Natural killer cell treated with Interleukin-12 subunit alpha and Interleukin-12 subunit beta and Interleukin-15 and Interleukin-18, amount 100 ng/mL, for 72 hours (primary cell): ENCODE measurements around the gene PARPBP. TPM values are rescaled to one million over a fixed set of nuclear protein-coding genes. Genes with fewer than 3 reads are reported as not detected.
A peak's percentile ranks its signal among the peaks of the same experiment; 100 is the strongest.
"Not testable (repeated sequence)": the region's sequence is repeated elsewhere in the genome, so short reads cannot be mapped to it uniquely, and the experiment has no call there.

Source experiments
- ATAC-seq, 2 donors: fragments of 150-1000 bp; cut with Tn5 transposase in 1 of 2; sonication (Bioruptor Pico), chemical (Tn5 transposase) in 1 of 2; 2 replicates each; pipeline ENCODE4 v1.10.0; 2021
- DNase-seq: peaks from one replicate; pipeline ENCODE4 v3.0.0; 2022; ENCODE audit warnings: low spot score
- H3K27ac Mint-ChIP-seq, 2 donors: 1 replicate in 1 of 2; 2 replicates in 1 of 2; pipeline ENCODE4 v1.8.0; 2022; ENCODE audit warnings: mixed read lengths in 2 of 2, mild to moderate bottlenecking in 1 of 2, moderate library complexity in 1 of 2
- H3K27me3 Mint-ChIP-seq, 2 donors: 1 replicate in 1 of 2; 2 replicates in 1 of 2; pipeline ENCODE4 v1.8.0; 2022; ENCODE audit warnings: mixed read lengths in 2 of 2
- H3K36me3 Mint-ChIP-seq: one replicate; pipeline ENCODE4 v1.8.0; 2022; ENCODE audit warnings: mixed read lengths
- H3K4me1 Mint-ChIP-seq, 2 donors: 1 replicate in 1 of 2; 2 replicates in 1 of 2; pipeline ENCODE4 v1.8.0; 2022; ENCODE audit warnings: low read depth in 2 of 2, mixed read lengths in 2 of 2, mild to moderate bottlenecking in 1 of 2
- H3K4me3 Mint-ChIP-seq: one replicate; pipeline ENCODE4 v1.8.0; 2022; ENCODE audit warnings: mixed read lengths
- H3K9me3 Mint-ChIP-seq: 2 replicates; pipeline ENCODE4 v1.8.0; 2022; ENCODE audit warnings: mixed read lengths
- total RNA-seq, 2 donors: library from RNA; stranded (reverse); gene quantifications; one replicate each; pipeline ENCODE4 v1.2.3, GENCODE V29; 2022

The PARPBP gene
- total RNA-seq, result 10 to 100 TPM; 14.2 to 46.9 TPM

- Mint-ChIP-seq H3K4me3 (peak within 1 kb of the TSS; percentile 92), H3K4me1 (peaks cover 10 to 18% of the 10 kb centered on the region in 2 donors), H3K9me3 (no peaks in the 10 kb centered on the region), H3K27me3 (no peaks in the 10 kb centered on the region), H3K27ac (peak within 1 kb of the TSS; percentile 86 to 92), H3K36me3 (peaks cover 4% of the 10 kb centered on the region)
- peak; percentile 98 to 100 for ATAC-seq
- DNase-seq, result peak; percentile 93
Measured at GRCh38 chr12:102119674-102120563, at the start of gene PARPBP, which contains the start of gene NUP37. Gene PARPBP, plus strand, starts transcription at chr12:102120183. Its CDS starts 3,706 bp downstream, at chr12:102123889. Gene NUP37, minus strand, starts transcription at chr12:102120114. Its CDS starts 1,596 bp downstream, at chr12:102118518.

DNA sequence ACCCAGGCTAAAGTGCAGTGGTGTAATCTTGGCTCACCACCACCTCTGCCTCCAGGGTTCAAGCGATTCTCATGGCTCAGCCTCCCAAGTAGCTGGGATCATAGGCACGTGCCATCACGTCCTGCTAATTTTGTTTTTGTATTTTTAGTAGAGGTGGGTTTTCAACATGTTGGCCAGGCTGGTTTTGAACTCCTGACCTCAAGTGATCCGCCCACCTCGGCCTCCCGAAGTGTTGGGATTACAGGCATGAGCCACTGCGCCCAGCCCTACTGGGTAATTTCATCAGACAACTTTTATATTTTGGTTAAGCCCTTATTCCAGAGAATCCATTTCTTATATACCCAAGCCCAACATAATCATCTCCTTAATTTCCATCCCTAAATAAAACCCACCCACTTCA lies 47.9 kb upstream of the PARPBP start:
- H3K36me3 Mint-ChIP-seq, H3K27ac Mint-ChIP-seq, H3K4me3 Mint-ChIP-seq, DNase-seq, H3K4me1 Mint-ChIP-seq, H3K27me3 Mint-ChIP-seq, H3K9me3 Mint-ChIP-seq, ATAC-seq: not testable (repeated sequence)

GRCh38 chr12:102080842-102081241 lies 39.1 kb upstream of the PARPBP start:
- Mint-ChIP-seq H3K4me3 (no peak overlapping the region), H3K9me3 (no peaks in the 10 kb centered on the region), H3K36me3 (peaks cover 18% of the 10 kb centered on the region), H3K4me1 (no peaks in the 10 kb centered on the region), H3K27me3 (no peaks in the 10 kb centered on the region), H3K27ac (no peak overlapping the region)
- ATAC-seq, result no peak
- DNase-seq, result no peak

DNA sequence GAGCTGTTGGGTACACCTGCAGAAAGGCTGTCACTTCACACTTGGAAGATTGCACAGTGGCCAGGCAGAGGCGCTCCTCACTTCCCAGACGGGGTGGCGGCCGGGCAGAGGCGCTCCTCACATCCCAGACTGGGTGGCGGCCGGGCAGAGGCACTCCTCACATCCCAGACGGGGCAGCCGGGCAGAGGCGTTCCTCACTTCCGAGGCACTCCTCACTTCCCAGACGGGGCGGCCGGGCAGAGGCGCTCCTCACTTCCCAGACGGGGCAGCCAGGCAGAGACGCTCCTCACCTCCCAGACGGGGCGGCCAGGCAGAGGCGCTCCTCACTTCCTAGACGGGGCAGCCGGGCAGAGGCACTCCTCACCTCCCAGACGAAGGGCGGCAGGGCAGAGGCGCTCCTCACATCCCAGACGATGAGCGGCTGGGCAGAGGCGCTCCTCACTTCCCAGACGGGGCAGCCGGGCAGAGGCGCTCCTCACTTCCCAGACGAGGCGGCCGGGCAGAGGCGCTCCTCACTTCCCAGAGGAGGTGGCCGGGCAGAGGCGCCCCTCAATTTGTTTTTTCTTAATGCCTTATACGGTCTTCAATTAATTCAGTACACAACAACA lies 30.7 kb upstream of the PARPBP start:
- not testable (repeated sequence) for H3K27ac Mint-ChIP-seq, ATAC-seq

DNA sequence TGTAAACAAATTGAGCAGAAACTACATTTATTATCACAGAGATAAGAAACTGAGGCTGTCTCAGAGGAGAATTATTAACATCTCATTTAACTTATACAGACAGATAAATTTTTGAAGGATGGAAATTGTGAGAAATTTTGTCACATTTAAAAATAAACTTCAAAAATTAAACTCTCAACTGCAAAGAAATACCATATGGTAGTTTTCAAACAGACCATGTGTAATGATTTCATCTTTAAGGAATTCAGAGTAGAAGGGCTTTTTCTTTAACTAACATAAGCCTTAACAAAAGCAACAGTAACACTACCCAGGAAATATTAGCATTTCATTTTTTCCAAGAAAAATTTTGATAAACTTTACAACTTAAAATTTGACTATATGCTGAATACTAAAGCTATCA lies 26.7 kb upstream of the PARPBP start:
- Mint-ChIP-seq H3K27ac (peak overlapping the region in 1 of 2 donors; percentile 34), H3K27me3 (no peaks in the 10 kb centered on the region), H3K4me1 (no peaks in the 10 kb centered on the region), H3K9me3 (no peaks in the 10 kb centered on the region), H3K36me3 (peaks cover 12% of the 10 kb centered on the region), H3K4me3 (no peak overlapping the region)
- ATAC-seq (no peak), DNase-seq (no peak)

More for the DNA sequence above, 30.7 kb upstream of the PARPBP start:
- not testable (repeated sequence) for H3K9me3 Mint-ChIP-seq, H3K4me3 Mint-ChIP-seq, DNase-seq, H3K4me1 Mint-ChIP-seq, H3K27me3 Mint-ChIP-seq
- H3K36me3 Mint-ChIP-seq, result peaks cover 13% of the 10 kb centered on the region

- Mint-ChIP-seq H3K4me3 (no peak overlapping the region), H3K27me3 (no peaks in the 10 kb centered on the region), H3K9me3 (no peaks in the 10 kb centered on the region), H3K36me3 (peaks cover 9% of the 10 kb centered on the region), H3K27ac (no peak overlapping the region), H3K4me1 (no peaks in the 10 kb centered on the region)
- ATAC-seq, result no peak
- no peak for DNase-seq
Measured at GRCh38 chr12:102095677-102096263, 24.2 kb upstream of the PARPBP start.

DNA sequence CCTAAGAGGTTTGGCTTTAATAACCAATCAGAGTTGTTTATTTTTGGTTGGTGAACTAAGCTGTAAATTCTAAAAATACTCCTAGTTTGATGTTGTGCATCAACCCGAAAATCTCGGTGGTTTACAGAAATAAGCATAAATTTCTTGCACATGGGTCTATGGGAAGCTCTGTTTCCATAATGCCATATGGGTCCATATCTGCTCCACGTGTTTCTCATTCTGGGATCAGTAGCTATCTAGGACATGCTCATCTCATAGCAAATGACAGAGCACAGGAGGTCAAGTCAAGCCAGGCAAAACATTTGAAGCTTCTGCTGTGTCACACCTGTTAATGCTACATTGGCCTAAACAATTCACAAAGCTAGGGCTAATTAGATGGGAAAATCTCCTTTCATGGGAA lies 23.1 kb upstream of the PARPBP start:
- Mint-ChIP-seq H3K4me3 (no peak overlapping the region), H3K9me3 (no peaks in the 10 kb centered on the region), H3K36me3 (peaks cover 9% of the 10 kb centered on the region), H3K27ac (no peak overlapping the region), H3K27me3 (no peaks in the 10 kb centered on the region), H3K4me1 (no peaks in the 10 kb centered on the region)
- ATAC-seq, result no peak
- DNase-seq, result no peak

GRCh38 chr12:102106905-102107304 lies 13.1 kb upstream of the PARPBP start:
- H3K27me3 Mint-ChIP-seq, result no peaks in the 10 kb centered on the region

GRCh38 chr12:102107970-102108369 lies 12.0 kb upstream of the PARPBP start:
- no peaks in the 10 kb centered on the region for H3K27me3 Mint-ChIP-seq
- no peak overlapping the region for H3K4me3 Mint-ChIP-seq
- DNase-seq (no peak), ATAC-seq (no peak)
- H3K9me3 Mint-ChIP-seq, result no peaks in the 10 kb centered on the region
- no peak overlapping the region for H3K27ac Mint-ChIP-seq
- H3K4me1 Mint-ChIP-seq, result peaks cover 0 to 3% of the 10 kb centered on the region in 2 donors
- peaks cover 51% of the 10 kb centered on the region for H3K36me3 Mint-ChIP-seq

More at GRCh38 chr12:102106905-102107304, 13.1 kb upstream of the PARPBP start:
- H3K9me3 Mint-ChIP-seq, result no peaks in the 10 kb centered on the region
- H3K4me3 Mint-ChIP-seq, result no peak overlapping the region
- DNase-seq (no peak), ATAC-seq (no peak)
- H3K27ac Mint-ChIP-seq, result no peak overlapping the region
- H3K4me1 Mint-ChIP-seq, result peaks cover 0 to 3% of the 10 kb centered on the region in 2 donors
- H3K36me3 Mint-ChIP-seq, result peaks cover 55% of the 10 kb centered on the region

GRCh38 chr12:102110782-102111181 lies 9.2 kb upstream of the PARPBP start:
- H3K4me1 Mint-ChIP-seq, result peaks cover 0 to 3% of the 10 kb centered on the region in 2 donors
- H3K27me3 Mint-ChIP-seq, result no peaks in the 10 kb centered on the region
- H3K36me3 Mint-ChIP-seq, result peaks cover 37% of the 10 kb centered on the region
- DNase-seq (no peak), ATAC-seq (no peak)
- no peaks in the 10 kb centered on the region for H3K9me3 Mint-ChIP-seq
- H3K27ac Mint-ChIP-seq, result no peak overlapping the region
- no peak overlapping the region for H3K4me3 Mint-ChIP-seq

DNA sequence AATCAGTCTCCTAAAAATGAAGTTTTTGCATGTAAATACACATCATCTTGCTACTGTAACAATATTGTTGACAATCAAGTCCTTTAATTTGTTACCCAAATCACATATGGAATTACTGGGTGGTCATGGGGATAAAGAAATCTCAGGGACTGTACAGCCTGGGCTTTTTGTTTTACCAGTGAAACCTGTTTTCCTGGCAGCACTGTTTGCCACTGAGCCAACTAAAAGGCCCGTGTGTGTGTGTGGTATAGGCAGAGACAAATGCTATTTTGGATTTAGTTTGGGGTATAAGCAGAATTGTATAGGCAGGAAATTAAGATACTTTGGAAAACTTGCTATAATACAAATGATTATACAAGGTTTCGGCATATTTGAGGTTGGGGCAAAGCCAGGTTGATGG lies 5.8 kb upstream of the PARPBP start:
- no peaks in the 10 kb centered on the region for H3K9me3 Mint-ChIP-seq
- H3K4me1 Mint-ChIP-seq, result peaks cover 0 to 10% of the 10 kb centered on the region in 2 donors
- no peak overlapping the region for H3K27ac Mint-ChIP-seq
- H3K4me3 Mint-ChIP-seq, result no peak overlapping the region
- no peaks in the 10 kb centered on the region for H3K27me3 Mint-ChIP-seq
- DNase-seq, result no peak
- ATAC-seq, result no peak
- peaks cover 19% of the 10 kb centered on the region for H3K36me3 Mint-ChIP-seq

GRCh38 chr12:102116392-102116791 lies 3.6 kb upstream of the PARPBP start:
- no peak for DNase-seq
- no peaks in the 10 kb centered on the region for H3K9me3 Mint-ChIP-seq
- peaks cover 10 to 15% of the 10 kb centered on the region in 2 donors for H3K4me1 Mint-ChIP-seq
- no peak overlapping the region for H3K27ac Mint-ChIP-seq
- ATAC-seq, result no peak
- H3K27me3 Mint-ChIP-seq, result no peaks in the 10 kb centered on the region
- H3K4me3 Mint-ChIP-seq, result no peak overlapping the region
- H3K36me3 Mint-ChIP-seq, result peaks cover 4% of the 10 kb centered on the region

DNA sequence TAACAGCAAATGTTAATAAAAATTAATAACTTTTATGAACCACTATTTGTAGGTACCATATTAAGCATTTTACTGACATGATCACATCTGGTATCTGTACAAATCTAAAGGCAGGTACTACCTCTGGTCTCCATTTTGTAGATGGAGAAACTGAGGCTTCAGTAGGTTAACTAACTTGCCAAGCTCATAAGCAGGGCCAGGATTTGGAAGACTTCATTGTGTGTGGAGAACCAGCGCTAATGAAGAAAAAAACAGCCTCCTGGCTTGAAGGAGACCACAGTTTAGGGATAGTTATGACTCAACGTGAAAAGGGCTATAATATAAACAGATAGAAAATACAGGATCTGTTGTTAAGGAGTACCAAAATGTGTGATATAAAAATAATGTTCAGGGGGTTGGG lies 1.1 kb upstream of the PARPBP start:
- no peaks in the 10 kb centered on the region for H3K27me3 Mint-ChIP-seq

DNA sequence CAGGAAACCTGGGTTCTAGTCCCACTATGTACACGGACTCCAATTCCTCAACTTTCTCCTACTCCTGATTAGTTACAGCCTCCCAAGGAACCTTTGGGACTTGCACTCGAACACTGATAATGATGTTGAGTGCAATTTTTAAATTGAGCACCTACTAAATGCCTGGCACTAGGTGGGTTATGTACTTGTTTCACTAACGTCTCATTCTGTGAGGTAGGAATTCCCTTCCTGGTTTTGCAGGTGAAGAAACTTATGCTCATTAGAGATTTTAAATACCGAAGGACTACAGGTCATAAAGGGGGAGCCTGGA lies 536 bp downstream of the PARPBP start:
- peaks cover 4% of the 10 kb centered on the region for H3K36me3 Mint-ChIP-seq

More for the DNA sequence above, 1.1 kb upstream of the PARPBP start:
- peak overlapping the region; percentile 86 to 92 for H3K27ac Mint-ChIP-seq
- no peak for ATAC-seq
- H3K4me3 Mint-ChIP-seq, result peak overlapping the region; percentile 92
- H3K4me1 Mint-ChIP-seq, result peaks cover 10 to 18% of the 10 kb centered on the region in 2 donors
- peaks cover 4% of the 10 kb centered on the region for H3K36me3 Mint-ChIP-seq
- no peaks in the 10 kb centered on the region for H3K9me3 Mint-ChIP-seq
- no peak for DNase-seq

More for the DNA sequence above, 536 bp downstream of the PARPBP start:
- Mint-ChIP-seq H3K9me3 (no peaks in the 10 kb centered on the region), H3K4me3 (peak overlapping the region; percentile 92), H3K27me3 (no peaks in the 10 kb centered on the region), H3K4me1 (peaks cover 10 to 18% of the 10 kb centered on the region in 2 donors), H3K27ac (peak overlapping the region; percentile 86 to 92)
- no peak for ATAC-seq
- DNase-seq, result no peak
